Measurements from ENCODE around the gene PEAR1. TPM values are rescaled to one million over a fixed set of nuclear protein-coding genes. Genes with fewer than 3 reads are reported as not detected.

PEAR1 gene
- total and polyA plus RNA-seq, 9 donors, result 4.3 to 21.2 (median 13.4) TPM

DNA sequence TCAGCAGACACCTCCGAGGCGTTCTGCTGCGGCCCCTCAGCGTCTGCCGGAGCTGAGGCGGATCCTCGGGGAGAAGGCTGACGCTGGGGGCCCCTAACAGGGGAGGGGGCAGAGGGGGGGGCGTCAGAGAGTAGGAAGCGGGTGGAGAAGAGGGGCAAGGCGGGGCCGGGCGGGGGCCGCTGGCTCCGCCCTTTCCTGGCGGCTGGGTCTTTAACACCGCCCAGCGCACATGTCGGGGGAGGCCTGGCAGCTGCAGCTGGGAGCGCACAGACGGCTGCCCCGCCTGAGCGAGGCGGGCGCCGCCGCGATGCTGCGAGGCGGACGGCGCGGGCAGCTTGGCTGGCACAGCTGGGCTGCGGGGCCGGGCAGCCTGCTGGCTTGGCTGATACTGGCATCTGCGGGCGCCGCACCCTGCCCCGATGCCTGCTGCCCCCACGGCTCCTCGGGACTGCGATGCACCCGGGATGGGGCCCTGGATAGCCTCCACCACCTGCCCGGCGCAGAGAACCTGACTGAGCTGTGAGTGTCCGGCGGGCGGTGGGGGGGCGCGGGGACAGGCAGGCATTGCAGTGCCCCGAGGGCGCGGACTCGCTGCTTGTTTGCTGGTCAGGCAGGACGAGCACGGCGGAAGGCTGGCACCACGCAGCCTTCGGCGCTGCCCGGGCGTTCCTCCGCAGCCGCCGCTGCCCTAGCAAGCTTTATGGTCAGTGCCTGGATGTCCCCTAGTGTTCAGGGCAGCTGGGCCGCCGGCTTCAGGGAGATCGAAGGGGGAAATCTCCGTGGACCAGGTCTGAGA lies 32.7 kb upstream of the PEAR1 start, which contains the start of gene NTRK1:
Gene NTRK1 (plus strand): TSS at position 238 of the 796 bp plus-strand sequence. CDS start 70 bp downstream, at position 308.
- 3 to 5% (median 5%) methylated on average over 33 to 69 of the region's 69 CpGs for WGBS, 3 donors
- DNase-seq, result peak in 2 of 5 donors; percentile 49 to 58
- TF ChIP-seq, protein P1, sequence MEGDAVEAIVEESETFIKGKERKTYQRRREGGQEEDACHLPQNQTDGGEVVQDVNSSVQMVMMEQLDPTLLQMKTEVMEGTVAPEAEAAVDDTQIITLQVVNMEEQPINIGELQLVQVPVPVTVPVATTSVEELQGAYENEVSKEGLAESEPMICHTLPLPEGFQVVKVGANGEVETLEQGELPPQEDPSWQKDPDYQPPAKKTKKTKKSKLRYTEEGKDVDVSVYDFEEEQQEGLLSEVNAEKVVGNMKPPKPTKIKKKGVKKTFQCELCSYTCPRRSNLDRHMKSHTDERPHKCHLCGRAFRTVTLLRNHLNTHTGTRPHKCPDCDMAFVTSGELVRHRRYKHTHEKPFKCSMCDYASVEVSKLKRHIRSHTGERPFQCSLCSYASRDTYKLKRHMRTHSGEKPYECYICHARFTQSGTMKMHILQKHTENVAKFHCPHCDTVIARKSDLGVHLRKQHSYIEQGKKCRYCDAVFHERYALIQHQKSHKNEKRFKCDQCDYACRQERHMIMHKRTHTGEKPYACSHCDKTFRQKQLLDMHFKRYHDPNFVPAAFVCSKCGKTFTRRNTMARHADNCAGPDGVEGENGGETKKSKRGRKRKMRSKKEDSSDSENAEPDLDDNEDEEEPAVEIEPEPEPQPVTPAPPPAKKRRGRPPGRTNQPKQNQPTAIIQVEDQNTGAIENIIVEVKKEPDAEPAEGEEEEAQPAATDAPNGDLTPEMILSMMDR (IDR thresholded peaks at IDR 0.05), result no peak
- TF ChIP-seq POLR2A (IDR thresholded peaks at IDR 0.05), result no peak
- no peak for TF ChIP-seq EP300 (IDR thresholded peaks at IDR 0.05)
- Histone ChIP-seq H3K27me3 (peaks cover 9% of the 10 kb centered on the region), H3K4me3 (peak within 1 kb of the TSS; percentile 21), H3K9me3 (no peaks in the 10 kb centered on the region), H3K4me1 (ENCODE audit: insufficient read depth) (peaks cover 2% of the 10 kb centered on the region), H3K36me3 (no peaks in the 10 kb centered on the region), H3K27ac (no peak within 1 kb of the TSS)
- intact Hi-C loops (cut with DNase I), result loop anchor here in 2 of 4 donors (5.0 to 10.0 kb wide), 2 partner anchors 166 to 519 kb away; no protein-coding TSS in a partner anchor

DNA sequence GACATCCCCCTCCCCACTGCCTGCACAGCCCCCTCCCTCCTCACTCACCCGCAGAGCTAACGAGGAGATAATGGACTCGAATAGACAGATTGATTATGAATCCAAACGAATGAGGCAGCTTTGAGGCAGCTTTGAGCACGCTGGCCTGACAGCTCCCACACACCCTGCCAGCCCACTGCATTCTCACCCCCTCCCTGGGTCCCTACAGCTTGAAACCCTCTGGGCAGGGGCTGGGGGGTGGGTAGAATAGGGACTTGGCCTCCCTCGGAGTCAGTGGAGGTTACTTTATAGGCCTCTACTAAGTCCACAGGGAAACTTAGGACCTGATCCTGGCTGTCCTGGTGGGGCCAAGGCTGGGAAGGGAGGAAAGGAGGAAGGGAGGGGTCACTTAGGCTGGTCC lies 30.9 kb upstream of the PEAR1 start:
- H3K36me3 ChIP-seq, result no peaks in the 10 kb centered on the region
- TF ChIP-seq POLR2A (IDR thresholded peaks at IDR 0.05), result no peak
- no peak for TF ChIP-seq EP300 (IDR thresholded peaks at IDR 0.05)
- TF ChIP-seq, protein P1 (IDR thresholded peaks at IDR 0.05), result no peak
- no peak overlapping the region for H3K4me3 ChIP-seq
- H3K9me3 ChIP-seq, result no peaks in the 10 kb centered on the region
- no peak overlapping the region for H3K27ac ChIP-seq
- DNase-seq, result no peak
- intact Hi-C loops (cut with DNase I), result loop anchor here in 2 of 4 donors (5.0 to 10.0 kb wide), 2 partner anchors 168 to 520 kb away; no protein-coding TSS in a partner anchor
- H3K27me3 ChIP-seq, result peaks cover 9% of the 10 kb centered on the region
- 73 to 81% (median 78%) methylated on average over 6 of the region's 6 CpGs for WGBS, 3 donors
- H3K4me1 ChIP-seq (ENCODE audit: insufficient read depth), result peaks cover 2% of the 10 kb centered on the region

- H3K9me3 ChIP-seq, result no peaks in the 10 kb centered on the region
- H3K4me3 ChIP-seq, result no peak overlapping the region
- H3K4me1 ChIP-seq (ENCODE audit: insufficient read depth), result peaks cover 2% of the 10 kb centered on the region
- DNase-seq, result no peak
- WGBS, 3 donors, result 75 to 79% (median 79%) methylated on average over 10 of the region's 10 CpGs
- peaks cover 9% of the 10 kb centered on the region for H3K27me3 ChIP-seq
- H3K27ac ChIP-seq, result no peak overlapping the region
- no peaks in the 10 kb centered on the region for H3K36me3 ChIP-seq
- TF ChIP-seq EP300 (IDR thresholded peaks at IDR 0.05), result no peak
- no peak for TF ChIP-seq POLR2A (IDR thresholded peaks at IDR 0.05)
- TF ChIP-seq, protein P1 (IDR thresholded peaks at IDR 0.05), result no peak
- intact Hi-C loops (cut with DNase I), result loop anchor here in 2 of 4 donors (5.0 to 10.0 kb wide), 2 partner anchors 168 to 521 kb away; no protein-coding TSS in a partner anchor
Measured at GRCh38 chr1:156862997-156863599, 30.4 kb upstream of the PEAR1 start.

DNA sequence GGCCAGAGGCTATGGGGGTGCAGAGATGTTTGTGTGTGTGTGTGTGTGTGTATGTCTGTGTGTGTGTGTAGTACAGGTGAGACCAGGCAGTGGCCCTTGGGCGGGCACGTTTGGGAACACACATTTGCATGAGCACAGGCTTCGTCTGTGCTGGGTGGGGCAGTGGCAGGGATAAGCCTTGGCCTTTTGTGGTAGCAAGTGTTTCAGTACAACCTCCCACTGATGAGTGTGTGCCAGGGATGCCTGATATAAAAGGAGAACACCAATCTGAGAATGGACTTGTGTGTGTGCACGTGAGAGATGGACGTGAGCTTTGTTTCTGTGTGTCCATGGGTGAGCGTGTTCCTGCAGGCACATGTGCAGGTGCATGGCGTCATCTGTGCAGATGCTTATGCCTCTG lies 29.9 kb upstream of the PEAR1 start:
- TF ChIP-seq, protein P1 (IDR thresholded peaks at IDR 0.05), result no peak
- TF ChIP-seq EP300 (IDR thresholded peaks at IDR 0.05), result no peak
- no peak for TF ChIP-seq POLR2A (IDR thresholded peaks at IDR 0.05)
- 74 to 78% (median 75%) methylated on average over 7 of the region's 7 CpGs for WGBS, 3 donors
- intact Hi-C loops (cut with DNase I), result loop anchor here in 2 of 4 donors (5.0 to 10.0 kb wide), 2 partner anchors 169 to 521 kb away; no protein-coding TSS in a partner anchor
- H3K36me3 ChIP-seq, result no peaks in the 10 kb centered on the region
- peaks cover 9% of the 10 kb centered on the region for H3K27me3 ChIP-seq
- DNase-seq, result no peak
- peaks cover 2% of the 10 kb centered on the region for H3K4me1 ChIP-seq (ENCODE audit: insufficient read depth)
- H3K9me3 ChIP-seq, result no peaks in the 10 kb centered on the region
- H3K4me3 ChIP-seq, result no peak overlapping the region
- H3K27ac ChIP-seq, result no peak overlapping the region

Measured in ovary (tissue), 9 donors.